ENCODE results near the gene SCAPER. TPM values are rescaled to one million over a fixed set of nuclear protein-coding genes. Genes with fewer than 3 reads are reported as not detected.

The SCAPER gene
- total RNA-seq, 2 experiments from 2014 or later = 10.4 to 22.3 TPM

GRCh38 chr15:76359152-76359551 is 546.0 kb downstream of the SCAPER start:
- H4K20me1 ChIP-seq (ENCODE audit: insufficient read depth, low read length) = no peaks in the 10 kb centered on the region
- H3K36me3 ChIP-seq (ENCODE audit: insufficient read depth, low read length) = no peaks in the 10 kb centered on the region
- no peaks in the 10 kb centered on the region for H3K9me3 ChIP-seq (ENCODE audit: low read length)
- no TSS peak for BruUV-seq (replicated peaks)
- no peak for DNase-seq (ENCODE audit: low spot score)
- ChIA-PET POLR2A (no interaction called here), CTCF (ENCODE audit: unreplicated experiment) (no interaction called here)
- H3K4me1 ChIP-seq (ENCODE audit: insufficient read depth, low read length, poor library complexity, severe bottlenecking) = no peaks in the 10 kb centered on the region
- intact Hi-C loops (cut with micrococcal nuclease; ENCODE audit: unreplicated experiment) = no loop called here
- H3K79me2 ChIP-seq (ENCODE audit: insufficient read depth, low read depth, low read length) = no peaks in the 10 kb centered on the region
- H3K9me2 ChIP-seq (ENCODE audit: insufficient read depth, low read length) = no peaks in the 10 kb centered on the region
- H2AFZ ChIP-seq (ENCODE audit: low read length) = no peak overlapping the region
- H3K27ac ChIP-seq (ENCODE audit: low read depth, low read length, poor library complexity, severe bottlenecking) = no peak overlapping the region
- no peak overlapping the region for H3K4me2 ChIP-seq (ENCODE audit: low read length)
- no peak for TF ChIP-seq CTCF (conservative IDR thresholded peaks at IDR 0.05; ENCODE audit: low read length)
- no peak for TF ChIP-seq EZH2phosphoT487 (IDR thresholded peaks at IDR 0.05; ENCODE audit: borderline replicate concordance, low read depth, low read length)
- no peak overlapping the region for H3K4me3 ChIP-seq (ENCODE audit: low read depth, low read length, poor library complexity, severe bottlenecking)

GRCh38 chr15:76358453-76358852 is 546.7 kb downstream of the SCAPER start:
- no TSS peak for BruUV-seq (replicated peaks)
- Histone ChIP-seq H4K20me1 (ENCODE audit: insufficient read depth, low read length) (no peaks in the 10 kb centered on the region), H3K27ac (ENCODE audit: low read depth, low read length, poor library complexity, severe bottlenecking) (no peak overlapping the region), H3K4me1 (ENCODE audit: insufficient read depth, low read length, poor library complexity, severe bottlenecking) (no peaks in the 10 kb centered on the region), H3K9me2 (ENCODE audit: insufficient read depth, low read length) (no peaks in the 10 kb centered on the region), H3K4me2 (ENCODE audit: low read length) (no peak overlapping the region), H3K79me2 (ENCODE audit: insufficient read depth, low read depth, low read length) (no peaks in the 10 kb centered on the region), H2AFZ (ENCODE audit: low read length) (no peak overlapping the region), H3K36me3 (ENCODE audit: insufficient read depth, low read length) (no peaks in the 10 kb centered on the region), H3K4me3 (ENCODE audit: low read depth, low read length, poor library complexity, severe bottlenecking) (no peak overlapping the region), H3K9me3 (ENCODE audit: low read length) (no peaks in the 10 kb centered on the region)
- DNase-seq (ENCODE audit: low spot score) = no peak
- intact Hi-C loops (cut with micrococcal nuclease; ENCODE audit: unreplicated experiment) = no loop called here
- ChIA-PET CTCF (ENCODE audit: unreplicated experiment) (no interaction called here), POLR2A (no interaction called here)
- TF ChIP-seq EZH2phosphoT487 (IDR thresholded peaks at IDR 0.05; ENCODE audit: borderline replicate concordance, low read depth, low read length) (no peak), CTCF (conservative IDR thresholded peaks at IDR 0.05; ENCODE audit: low read length) (no peak)

GRCh38 chr15:76354823-76355440 is 550.2 kb downstream of the SCAPER start:
- Histone ChIP-seq H3K9me3 (ENCODE audit: low read length) (no peaks in the 10 kb centered on the region), H3K4me2 (ENCODE audit: low read length) (no peak overlapping the region), H2AFZ (ENCODE audit: low read length) (no peak overlapping the region), H3K4me3 (ENCODE audit: low read depth, low read length, poor library complexity, severe bottlenecking) (no peak overlapping the region), H4K20me1 (ENCODE audit: insufficient read depth, low read length) (no peaks in the 10 kb centered on the region), H3K4me1 (ENCODE audit: insufficient read depth, low read length, poor library complexity, severe bottlenecking) (no peaks in the 10 kb centered on the region), H3K79me2 (ENCODE audit: insufficient read depth, low read depth, low read length) (no peaks in the 10 kb centered on the region), H3K27ac (ENCODE audit: low read depth, low read length, poor library complexity, severe bottlenecking) (no peak overlapping the region), H3K9me2 (ENCODE audit: insufficient read depth, low read length) (no peaks in the 10 kb centered on the region), H3K36me3 (ENCODE audit: insufficient read depth, low read length) (no peaks in the 10 kb centered on the region)
- no peak for TF ChIP-seq CTCF (conservative IDR thresholded peaks at IDR 0.05; ENCODE audit: low read length)
- no peak for TF ChIP-seq EZH2phosphoT487 (IDR thresholded peaks at IDR 0.05; ENCODE audit: borderline replicate concordance, low read depth, low read length)
- POLR2A ChIA-PET = interaction anchor here (0.6 to 1.4 kb wide), 4 partner anchors 8 to 42 kb away, joined by 3 to 5 read pairs (median 4); partner anchors contain the start of gene ISL2
- DNase-seq (ENCODE audit: low spot score) = no peak
- BruUV-seq (replicated peaks) = no TSS peak
- intact Hi-C loops (cut with micrococcal nuclease; ENCODE audit: unreplicated experiment) = no loop called here
- CTCF ChIA-PET (ENCODE audit: unreplicated experiment) = no interaction called here

Data from OCI-LY7 (cell line).